ENCODE results near the gene ADAMTS2.

The ADAMTS2 gene

GRCh38 chr5:179339996-179340395, 5.3 kb downstream of the ADAMTS2 start:
- Mint-ChIP-seq H3K27ac (no peak overlapping the region), H3K4me3 (no peak overlapping the region), H3K36me3 (ENCODE audit: low read depth) (peaks cover 7% of the 10 kb centered on the region), H3K27me3 (ENCODE audit: low read depth, poor library complexity) (peaks cover 47% of the 10 kb centered on the region), H3K9me3 (no peaks in the 10 kb centered on the region), H3K4me1 (peaks cover 50% of the 10 kb centered on the region)
- DNase-seq, result no peak
- no peak for TF ChIP-seq CTCF (IDR thresholded peaks at IDR 0.05)

- peaks cover 7% of the 10 kb centered on the region for H3K36me3 Mint-ChIP-seq (ENCODE audit: low read depth)
- H3K4me3 Mint-ChIP-seq, result no peak overlapping the region
- no peaks in the 10 kb centered on the region for H3K9me3 Mint-ChIP-seq
- peaks cover 55% of the 10 kb centered on the region for H3K4me1 Mint-ChIP-seq
- no peak overlapping the region for H3K27ac Mint-ChIP-seq
- DNase-seq, result no peak
- peaks cover 44% of the 10 kb centered on the region for H3K27me3 Mint-ChIP-seq (ENCODE audit: low read depth, poor library complexity)
- no peak for TF ChIP-seq CTCF (IDR thresholded peaks at IDR 0.05)
Measured at GRCh38 chr5:179339081-179339480, 6.2 kb downstream of the ADAMTS2 start.

GRCh38 chr5:179337796-179338676, 7.2 kb downstream of the ADAMTS2 start:
- H3K4me1 Mint-ChIP-seq, result peaks cover 60% of the 10 kb centered on the region
- H3K27ac Mint-ChIP-seq, result no peak overlapping the region
- no peak overlapping the region for H3K4me3 Mint-ChIP-seq
- H3K27me3 Mint-ChIP-seq (ENCODE audit: low read depth, poor library complexity), result peaks cover 36% of the 10 kb centered on the region
- TF ChIP-seq CTCF (IDR thresholded peaks at IDR 0.05), result no peak
- H3K9me3 Mint-ChIP-seq, result no peaks in the 10 kb centered on the region
- DNase-seq, result no peak
- H3K36me3 Mint-ChIP-seq (ENCODE audit: low read depth), result peaks cover 7% of the 10 kb centered on the region

GRCh38 chr5:179336871-179337795, 8.1 kb downstream of the ADAMTS2 start:
- no peak for DNase-seq
- H3K27ac Mint-ChIP-seq, result no peak overlapping the region
- peaks cover 5% of the 10 kb centered on the region for H3K36me3 Mint-ChIP-seq (ENCODE audit: low read depth)
- no peak for TF ChIP-seq CTCF (IDR thresholded peaks at IDR 0.05)
- peaks cover 27% of the 10 kb centered on the region for H3K27me3 Mint-ChIP-seq (ENCODE audit: low read depth, poor library complexity)
- H3K4me3 Mint-ChIP-seq, result no peak overlapping the region
- peaks cover 54% of the 10 kb centered on the region for H3K4me1 Mint-ChIP-seq
- no peaks in the 10 kb centered on the region for H3K9me3 Mint-ChIP-seq

GRCh38 chr5:179336126-179336870, 9.0 kb downstream of the ADAMTS2 start:
- peaks cover 20% of the 10 kb centered on the region for H3K27me3 Mint-ChIP-seq (ENCODE audit: low read depth, poor library complexity)
- no peak overlapping the region for H3K27ac Mint-ChIP-seq
- no peaks in the 10 kb centered on the region for H3K36me3 Mint-ChIP-seq (ENCODE audit: low read depth)
- no peaks in the 10 kb centered on the region for H3K9me3 Mint-ChIP-seq
- H3K4me3 Mint-ChIP-seq, result no peak overlapping the region
- peaks cover 56% of the 10 kb centered on the region for H3K4me1 Mint-ChIP-seq
- DNase-seq, result no peak
- TF ChIP-seq CTCF (IDR thresholded peaks at IDR 0.05), result no peak
